DND-41 (cell line): ENCODE measurements around the gene MAMSTR.

Experiments
- EZH2 ChIP-seq: IDR thresholded peaks from 3 replicates; pipeline ENCODE4 v1.6.1; 2012; ENCODE audit warnings: borderline replicate concordance, low read depth, mild to moderate bottlenecking, moderate library complexity, low read length, inconsistent platforms; ENCODE audit not compliant: severe bottlenecking
- TF ChIP-seq, protein P1 (sequence below): IDR thresholded peaks from 2 replicates; pipeline ENCODE4 v1.5.1; 2012; ENCODE audit warnings: borderline replicate concordance, low read length, moderate library complexity, mild to moderate bottlenecking; ENCODE audit not compliant: poor library complexity, severe bottlenecking; ENCODE audit errors: extremely low read depth

DNA sequence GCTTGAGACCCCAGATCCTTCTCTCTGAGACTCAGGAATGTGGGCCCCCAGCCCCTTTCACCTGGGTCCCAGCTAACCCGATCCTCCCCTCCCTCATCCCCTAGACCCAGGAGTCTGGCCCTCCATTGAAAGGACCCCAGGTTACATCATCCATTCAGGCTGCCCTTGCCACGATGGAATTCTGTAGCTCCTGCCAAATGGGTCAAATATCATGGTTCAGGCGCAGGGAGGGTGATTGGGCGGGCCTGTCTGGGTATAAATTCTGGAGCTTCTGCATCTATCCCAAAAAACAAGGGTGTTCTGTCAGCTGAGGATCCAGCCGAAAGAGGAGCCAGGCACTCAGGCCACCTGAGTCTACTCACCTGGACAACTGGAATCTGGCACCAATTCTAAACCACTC is 36.3 kb upstream of the MAMSTR start:
- TF ChIP-seq, protein P1, sequence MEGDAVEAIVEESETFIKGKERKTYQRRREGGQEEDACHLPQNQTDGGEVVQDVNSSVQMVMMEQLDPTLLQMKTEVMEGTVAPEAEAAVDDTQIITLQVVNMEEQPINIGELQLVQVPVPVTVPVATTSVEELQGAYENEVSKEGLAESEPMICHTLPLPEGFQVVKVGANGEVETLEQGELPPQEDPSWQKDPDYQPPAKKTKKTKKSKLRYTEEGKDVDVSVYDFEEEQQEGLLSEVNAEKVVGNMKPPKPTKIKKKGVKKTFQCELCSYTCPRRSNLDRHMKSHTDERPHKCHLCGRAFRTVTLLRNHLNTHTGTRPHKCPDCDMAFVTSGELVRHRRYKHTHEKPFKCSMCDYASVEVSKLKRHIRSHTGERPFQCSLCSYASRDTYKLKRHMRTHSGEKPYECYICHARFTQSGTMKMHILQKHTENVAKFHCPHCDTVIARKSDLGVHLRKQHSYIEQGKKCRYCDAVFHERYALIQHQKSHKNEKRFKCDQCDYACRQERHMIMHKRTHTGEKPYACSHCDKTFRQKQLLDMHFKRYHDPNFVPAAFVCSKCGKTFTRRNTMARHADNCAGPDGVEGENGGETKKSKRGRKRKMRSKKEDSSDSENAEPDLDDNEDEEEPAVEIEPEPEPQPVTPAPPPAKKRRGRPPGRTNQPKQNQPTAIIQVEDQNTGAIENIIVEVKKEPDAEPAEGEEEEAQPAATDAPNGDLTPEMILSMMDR: no peak
- TF ChIP-seq EZH2: no peak
